HK-2 (cell line): ENCODE measurements around the gene CMC4.
A peak's percentile ranks its signal among the peaks of the same experiment; 100 is the strongest.

Experiments used
- DNase-seq: peaks from one replicate; pipeline ENCODE4 v3.0.0-alpha.2; 2018; ENCODE audit not compliant: unreplicated experiment

CMC4 gene

DNA sequence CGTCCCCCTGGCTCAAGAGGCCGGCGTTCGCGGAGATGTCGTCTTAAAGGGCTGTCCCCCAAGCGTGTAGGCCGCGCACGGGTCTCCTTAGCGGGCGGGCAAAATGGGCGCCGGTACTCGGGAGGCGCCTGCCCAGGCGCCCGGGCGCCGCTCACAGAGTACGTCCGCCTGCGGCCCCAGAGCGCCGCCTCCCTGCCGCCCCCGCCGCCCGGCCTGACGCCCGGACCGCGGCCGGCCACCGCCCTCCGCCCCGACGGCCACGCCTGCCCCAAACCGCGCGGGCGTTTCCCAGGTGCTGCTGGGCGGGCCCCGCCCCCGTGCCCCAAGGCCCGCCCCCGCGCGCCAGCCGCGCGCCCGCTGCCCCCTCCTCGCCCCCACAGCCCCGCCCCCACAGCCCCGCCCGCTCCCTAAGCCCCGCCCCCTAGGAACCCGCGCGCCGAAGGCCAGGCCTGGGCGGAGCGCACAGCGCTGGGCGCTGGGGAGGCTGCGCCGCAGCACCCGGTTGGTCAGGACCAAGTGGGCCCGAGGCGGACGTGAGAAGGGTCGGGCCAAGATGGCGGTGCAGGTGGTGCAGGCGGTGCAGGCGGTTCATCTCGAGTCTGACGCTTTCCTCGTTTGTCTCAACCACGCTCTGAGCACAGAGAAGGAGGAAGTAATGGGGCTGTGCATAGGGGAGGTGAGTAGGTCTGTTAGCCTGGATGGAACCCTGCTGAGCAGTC lies at the start of gene CMC4, which contains the start of the genes BRCC3 and MTCP1:
Gene CMC4, minus strand, starts transcription at position 162 of the 719 bp plus-strand sequence. CDS start 7,113 bp downstream, outside the sequence.
Gene BRCC3, plus strand, starts transcription at position 534 of the 719 bp plus-strand sequence. Its CDS starts 20 bp downstream, at position 554.
Gene MTCP1, minus strand, starts transcription at position 162 of the 719 bp plus-strand sequence. CDS start 5,126 bp downstream, outside the sequence.
- DNase-seq, result peak; percentile 87

DNA sequence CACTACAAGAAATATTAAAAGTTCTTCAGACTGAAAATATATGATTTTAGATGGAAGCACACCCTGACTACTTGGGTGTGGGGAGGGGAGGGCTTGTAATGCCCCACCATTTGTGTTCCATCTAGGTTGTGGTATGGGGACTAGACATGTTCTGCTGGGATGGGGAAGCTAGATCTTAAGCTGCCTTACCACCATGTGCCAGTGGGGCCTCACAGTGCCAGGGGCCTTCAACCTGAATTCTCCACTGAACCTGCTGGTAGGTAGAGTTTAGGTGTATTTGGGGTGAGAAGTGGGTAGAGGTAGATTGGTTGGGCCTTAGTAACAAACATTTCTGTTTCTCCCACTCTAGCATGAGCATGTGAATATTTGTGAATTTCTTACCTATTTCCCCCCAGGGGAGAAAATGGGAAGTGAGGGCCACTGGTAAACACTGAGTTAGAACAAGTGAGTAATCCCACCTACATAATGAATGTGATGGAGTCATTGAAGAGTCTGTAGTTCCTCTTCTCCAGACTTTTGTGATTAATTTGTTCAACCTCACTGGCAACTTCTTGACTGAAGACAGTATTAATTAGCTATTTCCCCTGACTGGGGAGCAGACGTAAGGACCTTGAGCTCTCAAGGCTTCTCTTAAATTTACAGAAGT lies 44.4 kb upstream of the CMC4 start:
- no peak for DNase-seq

- no peak for DNase-seq
Measured at GRCh38 chrX:155113097-155113496, 42.2 kb upstream of the CMC4 start.

GRCh38 chrX:155112171-155112570 lies 41.2 kb upstream of the CMC4 start:
- no peak for DNase-seq

DNA sequence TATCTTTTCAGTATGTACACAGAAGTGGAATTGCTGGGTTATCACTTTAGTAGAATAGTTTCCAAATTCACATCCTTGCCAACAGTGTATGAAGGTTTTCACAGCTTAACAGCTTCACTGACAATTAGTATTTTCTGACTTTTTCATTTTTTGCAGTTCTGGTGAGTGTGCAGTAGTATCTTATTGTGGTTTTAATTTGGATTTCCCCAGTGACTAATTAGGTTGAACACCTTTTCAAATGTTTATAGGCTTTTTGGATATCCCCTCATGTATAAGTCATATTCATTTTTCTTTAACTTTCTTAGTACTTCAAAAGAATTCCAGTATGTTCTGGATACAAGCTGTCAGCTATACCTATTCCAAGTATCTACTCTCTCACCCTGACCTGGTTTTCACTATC lies 37.5 kb upstream of the CMC4 start:
- DNase-seq, result no peak

- no peak for DNase-seq
Measured at GRCh38 chrX:155105919-155106318, 35.0 kb upstream of the CMC4 start.

- no peak for DNase-seq
Measured at GRCh38 chrX:155094468-155095061, 23.6 kb upstream of the CMC4 start.

DNA sequence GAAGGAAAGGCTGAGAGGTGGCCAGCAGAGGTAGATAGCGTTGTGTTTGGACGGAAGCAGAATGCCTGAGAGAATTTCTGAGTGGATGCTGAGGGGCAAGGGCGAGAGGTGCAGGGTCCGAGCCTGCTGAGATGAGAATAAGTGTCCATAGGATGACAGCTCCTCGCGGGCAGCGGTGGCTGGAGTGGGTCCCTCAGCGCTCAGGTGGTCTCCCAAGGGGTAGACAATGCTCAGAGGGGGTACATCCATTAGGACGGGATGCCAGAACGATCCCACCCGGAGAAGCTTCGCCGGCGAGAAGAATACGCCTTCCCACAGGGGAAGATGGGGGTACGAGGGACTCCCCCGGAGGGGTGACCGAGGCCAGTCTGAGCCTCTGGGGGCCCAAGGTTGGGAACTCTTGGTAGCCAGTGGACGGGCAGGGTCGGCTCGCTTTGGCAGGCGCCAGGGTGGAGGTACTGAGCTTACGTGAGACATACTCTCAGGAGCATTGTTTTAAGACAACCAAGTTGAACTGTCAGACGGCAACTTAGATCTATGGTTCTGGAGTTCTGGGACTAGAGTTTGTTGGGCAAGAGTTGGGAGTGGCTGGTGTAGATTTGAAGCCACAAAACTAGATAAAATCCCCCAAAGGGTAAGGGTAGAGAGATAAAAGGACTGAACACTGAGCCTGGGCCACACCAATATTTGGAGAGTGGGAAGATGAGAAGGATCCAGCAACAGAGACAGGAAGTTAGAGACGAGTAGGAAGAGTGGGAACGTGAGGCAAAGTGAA lies 16.2 kb upstream of the CMC4 start:
- DNase-seq, result no peak

- DNase-seq, result peak; percentile 20
Measured at GRCh38 chrX:155086202-155086840, 15.4 kb upstream of the CMC4 start.

GRCh38 chrX:155071694-155072280 lies 851 bp upstream of the CMC4 start:
- peak; percentile 32 for DNase-seq

GRCh38 chrX:155070663-155070974 lies 317 bp downstream of the CMC4 start:
- no peak for DNase-seq

DNA sequence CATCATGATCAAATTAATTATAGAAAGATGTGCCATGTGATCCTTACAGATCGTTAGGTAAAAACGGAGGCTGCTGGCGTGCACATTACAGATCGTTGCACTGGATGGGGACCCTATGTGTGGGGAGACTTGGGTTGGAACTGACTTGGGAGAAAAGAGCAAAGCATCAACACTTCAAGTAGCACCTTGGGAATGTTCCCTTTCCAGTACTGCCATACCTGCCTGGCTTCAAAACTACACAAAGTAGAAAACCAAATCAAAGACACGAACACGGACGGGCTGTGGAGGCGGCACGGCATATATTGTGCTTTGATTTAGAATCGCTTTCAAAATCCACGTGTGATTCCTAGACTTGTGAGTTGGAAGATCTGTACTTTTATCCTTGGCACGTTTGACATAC lies 898 bp downstream of the CMC4 start:
- DNase-seq, result no peak

DNA sequence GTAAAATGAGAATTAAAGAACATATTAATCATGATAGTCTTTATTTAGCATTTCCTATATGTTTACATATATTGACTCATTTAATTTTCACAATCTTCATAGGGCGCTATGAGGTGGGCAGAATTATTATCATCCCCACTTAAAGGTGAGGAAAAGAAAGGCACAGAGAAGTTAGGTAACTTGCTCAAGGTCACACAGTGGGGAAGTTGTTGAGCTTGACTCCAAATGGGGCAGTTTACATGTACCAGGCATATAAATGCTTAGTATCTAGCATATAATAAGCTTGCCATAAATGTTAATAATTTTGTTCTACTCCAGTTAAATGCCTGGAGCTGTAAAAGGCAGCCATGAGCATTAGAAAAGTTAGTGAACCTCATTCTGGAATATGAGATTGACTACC lies 1.5 kb downstream of the CMC4 start:
- DNase-seq, result no peak

DNA sequence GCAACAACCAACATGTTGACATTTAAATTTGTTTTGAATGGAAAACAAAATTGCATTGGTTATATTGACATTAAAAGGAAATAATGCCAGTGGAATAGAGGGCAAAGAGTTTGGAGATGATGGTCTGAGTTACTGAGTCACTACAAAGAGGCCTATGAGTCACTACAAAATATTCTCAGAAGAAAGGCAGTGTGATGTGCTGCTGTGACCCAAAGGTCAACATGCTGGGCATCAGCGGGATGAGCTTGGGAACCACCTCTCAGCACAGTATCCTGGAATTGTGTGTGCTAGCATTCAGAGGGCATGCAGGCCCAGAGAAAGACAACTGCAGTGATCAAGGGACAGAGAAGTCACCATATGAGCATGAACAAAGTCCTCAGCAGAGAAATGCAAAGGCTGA lies 2.8 kb downstream of the CMC4 start:
- DNase-seq, result no peak

DNA sequence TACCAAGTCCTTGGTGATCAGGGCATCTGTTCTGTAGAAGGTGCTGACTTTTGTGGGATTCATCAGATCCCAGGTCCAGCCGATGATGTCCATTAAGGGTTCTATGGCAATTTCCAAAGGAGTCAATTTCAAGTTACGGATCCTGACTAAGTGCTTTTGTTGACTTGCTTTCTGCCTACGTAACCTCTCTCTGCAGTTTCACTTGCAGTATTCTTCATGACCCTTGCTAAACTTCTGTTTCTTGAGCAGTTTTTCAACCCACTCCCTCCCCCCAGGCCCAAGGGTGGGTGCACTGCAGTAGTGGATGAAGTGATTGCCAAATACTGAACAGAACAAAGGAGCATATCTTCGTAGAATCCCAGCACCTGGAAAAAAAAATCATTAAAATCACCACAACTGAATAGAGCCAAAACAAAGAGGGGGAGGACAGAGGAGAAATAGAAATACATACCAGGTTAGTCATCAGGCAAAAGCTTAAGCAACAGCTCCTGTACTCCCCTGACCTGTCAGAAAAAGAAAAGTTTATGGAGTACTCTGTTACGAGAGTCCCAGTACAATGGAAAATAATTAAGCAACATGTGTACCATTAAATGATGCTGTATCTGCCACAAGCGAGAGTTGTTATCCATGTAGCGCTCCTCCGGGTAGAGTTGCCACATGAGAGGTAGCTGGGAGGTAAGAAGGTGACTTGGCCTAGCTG lies 5.8 kb downstream of the CMC4 start:
- DNase-seq, result no peak

DNA sequence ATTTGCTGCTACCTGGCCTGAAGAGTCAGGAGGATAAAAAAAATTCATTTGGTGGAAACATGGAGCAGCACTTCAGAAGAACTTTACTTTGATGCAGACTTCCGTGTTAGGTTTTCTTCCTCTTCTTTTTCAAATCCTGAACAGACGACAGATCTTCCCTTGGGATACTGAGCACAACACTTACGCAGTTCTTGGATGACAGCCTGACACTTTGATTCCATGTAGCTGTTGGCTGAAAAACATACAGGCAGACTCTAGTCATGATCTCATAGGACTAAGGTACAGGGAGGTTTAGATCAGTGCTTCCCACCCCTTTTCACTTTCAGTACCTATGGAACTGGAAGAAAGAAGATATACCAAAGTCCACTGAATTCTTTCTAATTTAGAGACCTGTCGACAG lies 9.2 kb downstream of the CMC4 start:
- no peak for DNase-seq

- peak; percentile 69 for DNase-seq
Measured at GRCh38 chrX:155056877-155057792, 13.8 kb downstream of the CMC4 start.

DNA sequence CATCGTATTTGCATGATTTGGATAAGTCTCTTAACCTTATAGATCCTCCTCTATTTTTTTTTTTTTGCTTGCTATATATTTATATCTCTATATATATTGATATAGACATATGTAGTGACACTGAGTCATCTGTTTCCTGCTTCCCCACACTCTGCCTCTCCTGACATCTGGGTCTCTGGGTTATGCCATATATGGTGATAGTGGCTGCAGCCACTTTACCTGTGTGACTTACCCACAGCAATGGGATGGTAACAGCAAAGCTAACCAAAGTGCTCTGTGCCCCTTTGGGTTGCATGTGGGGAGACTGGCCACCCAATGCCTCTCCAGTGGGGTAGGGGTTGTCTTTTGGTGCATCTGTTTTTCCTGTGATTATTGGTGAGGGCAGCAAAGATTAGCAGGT lies 14.5 kb downstream of the CMC4 start:
- no peak for DNase-seq

DNA sequence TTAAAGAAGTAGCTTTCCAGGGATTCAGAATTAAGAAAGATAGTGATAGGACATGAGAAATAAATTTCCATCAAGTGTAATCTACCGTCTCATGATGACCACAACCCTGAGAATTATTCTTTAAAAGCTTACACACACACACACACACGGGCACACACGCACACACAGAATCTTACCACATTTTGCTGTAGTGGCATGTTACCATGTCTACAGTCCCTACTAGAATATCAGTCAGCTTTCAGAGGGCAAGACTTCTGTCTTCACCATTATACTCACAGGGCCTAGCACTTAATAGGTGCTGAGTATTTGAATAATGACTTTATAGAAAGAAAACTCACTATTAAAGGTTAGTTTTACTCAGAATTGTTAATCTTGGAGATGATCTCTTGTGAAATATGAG lies 15.4 kb downstream of the CMC4 start:
- DNase-seq, result no peak

- no peak for DNase-seq
Measured at GRCh38 chrX:155054255-155054654, 16.7 kb downstream of the CMC4 start.
